HCT116 (cell line): Measurements from ENCODE around the gene METRN. TPM values are rescaled to one million over a fixed set of nuclear protein-coding genes. Genes with fewer than 3 reads are reported as not detected.

ENCODE experiments used
- ATAC-seq: fragments of 200-7000 bp; cut with Tn5 transposase; 2 replicates; pipeline ENCODE4 v1.9.1; 2020; ENCODE audit warnings: mild to moderate bottlenecking, moderate library complexity
- BruUV-seq: library from RNA; stranded (reverse); fragments of 400-500 nt; replicated peaks from 2 replicates; lab custom pipeline; 2021; lab: Mats Ljungman, UMichigan
- CTCF ChIA-PET: fragments of 300-600 bp; sonication (Branson Sonifier 250); formaldehyde crosslinking; loops from one replicate; lab custom pipeline; 2021; ENCODE audit warnings: antibody characterized with exemption; lab: Charles Lee
- POLR2A ChIA-PET: fragments of 300-600, 350-600 bp; sonication (Branson Sonifier 250); formaldehyde crosslinking; loops from one replicate; lab custom pipeline; 2021; ENCODE audit warnings: antibody characterized with exemption; lab: Charles Lee
- RAD21 ChIA-PET, 2 experiments: fragments of 300-600 bp; sonication (Branson Sonifier 250); formaldehyde crosslinking; loops; one replicate each; lab custom pipeline; 2023; ENCODE audit warnings: low total read pairs in 2 of 2; ENCODE audit not compliant: uncharacterized antibody in 2 of 2, unreplicated experiment in 2 of 2, low non-redundant PET in 1 of 2; lab: Charles Lee
- DNase-seq: peaks from one replicate; pipeline ENCODE4 v3.0.0-alpha.2; 2010; ENCODE audit warnings: low read depth, low spot score
- H2AFZ ChIP-seq: fragments of 200-600 bp; shearing (Covaris generic), sonication (generic); 2 replicates; pipeline ENCODE4 v1.6.1; 2017; ENCODE audit warnings: low read depth, mixed run types, mixed read lengths, antibody characterized with exemption, low read length; ENCODE audit not compliant: poor library complexity, severe bottlenecking
- H3K27ac ChIP-seq: 2 replicates; pipeline ENCODE4 v1.5.1; 2012; ENCODE audit warnings: low read depth, low read length
- H3K27me3 ChIP-seq: fragments of 200-600 bp; sonication (generic); 2 replicates; pipeline ENCODE4 v1.6.1; 2016; ENCODE audit warnings: mixed run types, low read length, mixed read lengths; ENCODE audit not compliant: insufficient read depth
- H3K36me3 ChIP-seq, 2 experiments: fragments of 200-500 bp in 1 of 2; fragments of 200-600 bp in 1 of 2; sonication (Bioruptor generic) in 1 of 2; sonication (generic) in 1 of 2; 2 replicates each; pipeline versions ENCODE4 v1.5.1 to v1.6.1; 2014 to 2016; ENCODE audit warnings: low read length in 2 of 2, inconsistent platforms in 1 of 2, mixed read lengths in 1 of 2, mixed run types in 1 of 2; ENCODE audit not compliant: insufficient read depth in 2 of 2, control insufficient read depth in 1 of 2
- H3K4me1 ChIP-seq, 2 experiments: fragments of 200-600 bp in 1 of 2; sonication (generic) in 1 of 2; 2 replicates each; pipeline versions ENCODE4 v1.5.1 to v1.6.1; 2012 to 2017; ENCODE audit warnings: low read length in 2 of 2, inconsistent platforms in 1 of 2, mild to moderate bottlenecking in 1 of 2, mixed read lengths in 1 of 2, mixed run types in 1 of 2, moderate library complexity in 1 of 2; ENCODE audit not compliant: insufficient read depth in 2 of 2, control insufficient read depth in 1 of 2
- H3K4me2 ChIP-seq: fragments of 200-600 bp; sonication (generic); 2 replicates; pipeline ENCODE4 v1.6.1; 2017; ENCODE audit warnings: mixed run types, low read length, mixed read lengths
- H3K4me3 ChIP-seq, 2 experiments: fragments of 200-600 bp in 1 of 2; sonication (generic) in 1 of 2; replicated peaks in 1 of 2; 2 replicates each; pipeline ENCODE4 v1.5.1; 2011 to 2016; ENCODE audit warnings: low read length in 2 of 2, control low read depth in 1 of 2, low read depth in 1 of 2, mild to moderate bottlenecking in 1 of 2, mixed read lengths in 1 of 2, mixed run types in 1 of 2
- H3K79me2 ChIP-seq: fragments of 200-600 bp; sonication (generic); 2 replicates; pipeline ENCODE4 v1.6.1; 2017; ENCODE audit warnings: mild to moderate bottlenecking, mixed run types, low read length, moderate library complexity, mixed read lengths; ENCODE audit not compliant: insufficient read depth
- H3K9ac ChIP-seq: fragments of 200-600 bp; sonication (generic); 2 replicates; pipeline ENCODE4 v1.6.1; 2016; ENCODE audit warnings: low read length, mixed read lengths
- H3K9me2 ChIP-seq: fragments of 200-600 bp; sonication (generic), shearing (Covaris generic); 2 replicates; pipeline ENCODE4 v1.6.1; 2017; ENCODE audit warnings: mixed run types, mild to moderate bottlenecking, moderate library complexity; ENCODE audit not compliant: insufficient read depth
- H3K9me3 ChIP-seq, 2 experiments: fragments of 200-500 bp in 1 of 2; fragments of 200-600 bp in 1 of 2; sonication (Bioruptor generic) in 1 of 2; sonication (generic) in 1 of 2; 2 replicates each; pipeline ENCODE4 v1.6.1; 2014 to 2017; ENCODE audit warnings: low read length in 2 of 2, mixed read lengths in 2 of 2, inconsistent platforms in 1 of 2, low read depth in 1 of 2, mild to moderate bottlenecking in 1 of 2, mixed run types in 1 of 2, moderate library complexity in 1 of 2; ENCODE audit not compliant: control insufficient read depth in 1 of 2, insufficient read depth in 1 of 2
- H4K20me1 ChIP-seq: fragments of 200-600 bp; sonication (generic), shearing (Covaris generic); 2 replicates; pipeline ENCODE4 v1.6.1; 2017; ENCODE audit warnings: mixed run types, mild to moderate bottlenecking, moderate library complexity; ENCODE audit not compliant: insufficient read depth
- CBX3 ChIP-seq: IDR thresholded peaks from 2 replicates; pipeline ENCODE4 v1.6.1; 2012; ENCODE audit warnings: low read depth
- CEBPB ChIP-seq: IDR thresholded peaks from 2 replicates; pipeline ENCODE4 v1.6.1; 2012; ENCODE audit warnings: low read depth
- EGR1 ChIP-seq: IDR thresholded peaks from 2 replicates; pipeline ENCODE4 v1.6.1; 2012; ENCODE audit warnings: low read depth
- ELF1 ChIP-seq: IDR thresholded peaks from 2 replicates; pipeline ENCODE4 v1.6.1; 2012; ENCODE audit warnings: low read depth, borderline replicate concordance
- EZH2 ChIP-seq: fragments of 200-600 bp; sonication (generic); IDR thresholded peaks from 2 replicates; pipeline ENCODE4 v1.6.1; 2017; ENCODE audit warnings: antibody characterized with exemption, mixed run types
- EZH2phosphoT487 ChIP-seq: fragments of 200-600 bp; IDR thresholded peaks from 2 replicates; pipeline ENCODE4 v1.6.1; 2018; ENCODE audit warnings: antibody characterized with exemption, borderline replicate concordance
- JUND ChIP-seq: IDR thresholded peaks from 2 replicates; pipeline ENCODE4 v1.6.1; 2012
- POLR2A ChIP-seq: IDR thresholded peaks from 2 replicates; pipeline ENCODE4 v1.7.0; 2011; ENCODE audit warnings: borderline replicate concordance; ENCODE audit not compliant: insufficient read depth, insufficient read length; ENCODE audit errors: extremely low read depth
- RAD21 ChIP-seq: IDR thresholded peaks from 2 replicates; pipeline ENCODE4 v1.6.1; 2012; ENCODE audit warnings: low read depth, mild to moderate bottlenecking
- SP1 ChIP-seq: IDR thresholded peaks from 2 replicates; pipeline ENCODE4 v1.6.1; 2012; ENCODE audit warnings: low read depth
- SRF ChIP-seq: IDR thresholded peaks from 2 replicates; pipeline ENCODE4 v1.6.1; 2012; ENCODE audit warnings: low read depth
- TCF7L2 ChIP-seq: IDR thresholded peaks from 2 replicates; pipeline ENCODE4 v1.7.0; 2011; ENCODE audit warnings: borderline replicate concordance, inconsistent platforms; ENCODE audit not compliant: insufficient read depth, insufficient read length; ENCODE audit errors: extremely low read depth
- YY1 ChIP-seq: IDR thresholded peaks from 2 replicates; pipeline ENCODE4 v1.6.1; 2011; ENCODE audit warnings: low read length, low read depth, moderate library complexity, mild to moderate bottlenecking; ENCODE audit not compliant: insufficient replicate concordance; ENCODE audit errors: extremely low read depth
- ZFX ChIP-seq: fragments of 450-650 bp; IDR thresholded peaks from 2 replicates; pipeline ENCODE4 v1.6.1; 2017
- ZNF274 ChIP-seq: fragments of 200-500 bp; sonication (Bioruptor generic); IDR thresholded peaks from 2 replicates; pipeline ENCODE4 v1.6.1; 2014; ENCODE audit warnings: mild to moderate bottlenecking, low read depth, low read length, inconsistent platforms
- intact Hi-C: fragments of 100-400 bp; cut with micrococcal nuclease; formaldehyde crosslinking; loops from 2 replicates; pipeline ENCODE4 v1.10.0; 2022
- total RNA-seq: library from RNA; stranded (reverse); gene quantifications from one replicate; pipeline ENCODE4 v1.2.1, GENCODE V29; 2021; ENCODE audit not compliant: unreplicated experiment
- TF ChIP-seq, protein P1 (sequence below): IDR thresholded peaks from 2 replicates; pipeline ENCODE4 v1.6.1; 2011; ENCODE audit warnings: mild to moderate bottlenecking, low read length, moderate library complexity; ENCODE audit not compliant: insufficient replicate concordance; ENCODE audit errors: extremely low read depth
- TF ChIP-seq, protein P2 (sequence below): IDR thresholded peaks from 2 replicates; pipeline ENCODE4 v1.6.1; 2012
- TF ChIP-seq, protein P3 (sequence below), 3 experiments: fragments of 200-600 bp in 1 of 3; sonication (generic) in 1 of 3; IDR thresholded peaks in 2 of 3; conservative IDR thresholded peaks in 1 of 3; 2 replicates each; pipeline ENCODE4 v1.5.1; 2012 to 2017; ENCODE audit warnings: low read depth in 2 of 3, low read length in 2 of 3, antibody characterized with exemption in 1 of 3, borderline replicate concordance in 1 of 3, control low read depth in 1 of 3, mild to moderate bottlenecking in 1 of 3, mixed read lengths in 1 of 3, mixed run types in 1 of 3, moderate library complexity in 1 of 3; ENCODE audit not compliant: insufficient read depth in 1 of 3
- TF ChIP-seq, protein P4 (sequence below): IDR thresholded peaks from 2 replicates; pipeline ENCODE4 v1.6.1; 2012
- TF ChIP-seq, protein P5 (sequence below): IDR thresholded peaks from 2 replicates; pipeline ENCODE4 v1.6.1; 2012; ENCODE audit warnings: low read depth

Gene METRN
- total RNA-seq, 1 experiment from 2014 or later = 193 TPM

DNA sequence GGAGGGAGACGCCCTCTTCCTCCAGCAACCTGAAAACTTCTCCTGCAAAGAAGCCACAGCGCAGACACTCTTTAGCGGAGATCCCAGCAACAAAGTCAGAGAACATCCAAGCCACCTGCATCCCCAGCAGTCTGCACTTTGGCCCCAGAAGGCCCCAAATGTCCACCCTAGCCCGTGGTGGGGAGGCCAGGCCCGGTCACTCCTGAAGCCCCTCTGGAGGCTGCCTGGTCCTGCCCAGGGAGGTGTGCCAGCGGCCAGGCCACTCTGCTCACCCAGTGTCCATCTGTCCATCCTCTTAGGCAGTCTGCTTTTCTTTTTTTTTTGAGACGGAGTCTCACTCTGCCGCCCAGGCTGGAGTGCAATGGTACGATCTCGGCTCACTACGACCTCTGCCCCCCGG lies 17.4 kb downstream of the METRN start:
- TF ChIP-seq CEBPB = no peak
- no peak for TF ChIP-seq ZFX
- TF ChIP-seq, protein P1, sequence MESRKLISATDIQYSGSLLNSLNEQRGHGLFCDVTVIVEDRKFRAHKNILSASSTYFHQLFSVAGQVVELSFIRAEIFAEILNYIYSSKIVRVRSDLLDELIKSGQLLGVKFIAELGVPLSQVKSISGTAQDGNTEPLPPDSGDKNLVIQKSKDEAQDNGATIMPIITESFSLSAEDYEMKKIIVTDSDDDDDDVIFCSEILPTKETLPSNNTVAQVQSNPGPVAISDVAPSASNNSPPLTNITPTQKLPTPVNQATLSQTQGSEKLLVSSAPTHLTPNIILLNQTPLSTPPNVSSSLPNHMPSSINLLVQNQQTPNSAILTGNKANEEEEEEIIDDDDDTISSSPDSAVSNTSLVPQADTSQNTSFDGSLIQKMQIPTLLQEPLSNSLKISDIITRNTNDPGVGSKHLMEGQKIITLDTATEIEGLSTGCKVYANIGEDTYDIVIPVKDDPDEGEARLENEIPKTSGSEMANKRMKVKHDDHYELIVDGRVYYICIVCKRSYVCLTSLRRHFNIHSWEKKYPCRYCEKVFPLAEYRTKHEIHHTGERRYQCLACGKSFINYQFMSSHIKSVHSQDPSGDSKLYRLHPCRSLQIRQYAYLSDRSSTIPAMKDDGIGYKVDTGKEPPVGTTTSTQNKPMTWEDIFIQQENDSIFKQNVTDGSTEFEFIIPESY = no peak
- no peak for TF ChIP-seq ZNF274
- TF ChIP-seq, protein P2, sequence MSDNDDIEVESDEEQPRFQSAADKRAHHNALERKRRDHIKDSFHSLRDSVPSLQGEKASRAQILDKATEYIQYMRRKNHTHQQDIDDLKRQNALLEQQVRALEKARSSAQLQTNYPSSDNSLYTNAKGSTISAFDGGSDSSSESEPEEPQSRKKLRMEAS = no peak
- no peak for TF ChIP-seq EGR1
- TF ChIP-seq ELF1 = no peak
- no peak for TF ChIP-seq YY1
- no peak for TF ChIP-seq POLR2A
- TF ChIP-seq SP1 = no peak
- TF ChIP-seq, protein P3, sequence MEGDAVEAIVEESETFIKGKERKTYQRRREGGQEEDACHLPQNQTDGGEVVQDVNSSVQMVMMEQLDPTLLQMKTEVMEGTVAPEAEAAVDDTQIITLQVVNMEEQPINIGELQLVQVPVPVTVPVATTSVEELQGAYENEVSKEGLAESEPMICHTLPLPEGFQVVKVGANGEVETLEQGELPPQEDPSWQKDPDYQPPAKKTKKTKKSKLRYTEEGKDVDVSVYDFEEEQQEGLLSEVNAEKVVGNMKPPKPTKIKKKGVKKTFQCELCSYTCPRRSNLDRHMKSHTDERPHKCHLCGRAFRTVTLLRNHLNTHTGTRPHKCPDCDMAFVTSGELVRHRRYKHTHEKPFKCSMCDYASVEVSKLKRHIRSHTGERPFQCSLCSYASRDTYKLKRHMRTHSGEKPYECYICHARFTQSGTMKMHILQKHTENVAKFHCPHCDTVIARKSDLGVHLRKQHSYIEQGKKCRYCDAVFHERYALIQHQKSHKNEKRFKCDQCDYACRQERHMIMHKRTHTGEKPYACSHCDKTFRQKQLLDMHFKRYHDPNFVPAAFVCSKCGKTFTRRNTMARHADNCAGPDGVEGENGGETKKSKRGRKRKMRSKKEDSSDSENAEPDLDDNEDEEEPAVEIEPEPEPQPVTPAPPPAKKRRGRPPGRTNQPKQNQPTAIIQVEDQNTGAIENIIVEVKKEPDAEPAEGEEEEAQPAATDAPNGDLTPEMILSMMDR (IDR thresholded peaks at IDR 0.05 in 2 of 3, conservative IDR thresholded peaks at IDR 0.05 in 1 of 3; ENCODE audit: borderline replicate concordance in 1 of 3, insufficient read depth in 1 of 3, low read depth in 2 of 3, low read length in 2 of 3) = no peak
- no peak for TF ChIP-seq EZH2
- no peak for TF ChIP-seq RAD21
- no peak for TF ChIP-seq SRF
- TF ChIP-seq EZH2phosphoT487 = no peak
- no peak for TF ChIP-seq TCF7L2
- TF ChIP-seq, protein P4, sequence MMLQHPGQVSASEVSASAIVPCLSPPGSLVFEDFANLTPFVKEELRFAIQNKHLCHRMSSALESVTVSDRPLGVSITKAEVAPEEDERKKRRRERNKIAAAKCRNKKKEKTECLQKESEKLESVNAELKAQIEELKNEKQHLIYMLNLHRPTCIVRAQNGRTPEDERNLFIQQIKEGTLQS = no peak
- no peak for TF ChIP-seq CBX3
- no peak for TF ChIP-seq JUND
- TF ChIP-seq, protein P5, sequence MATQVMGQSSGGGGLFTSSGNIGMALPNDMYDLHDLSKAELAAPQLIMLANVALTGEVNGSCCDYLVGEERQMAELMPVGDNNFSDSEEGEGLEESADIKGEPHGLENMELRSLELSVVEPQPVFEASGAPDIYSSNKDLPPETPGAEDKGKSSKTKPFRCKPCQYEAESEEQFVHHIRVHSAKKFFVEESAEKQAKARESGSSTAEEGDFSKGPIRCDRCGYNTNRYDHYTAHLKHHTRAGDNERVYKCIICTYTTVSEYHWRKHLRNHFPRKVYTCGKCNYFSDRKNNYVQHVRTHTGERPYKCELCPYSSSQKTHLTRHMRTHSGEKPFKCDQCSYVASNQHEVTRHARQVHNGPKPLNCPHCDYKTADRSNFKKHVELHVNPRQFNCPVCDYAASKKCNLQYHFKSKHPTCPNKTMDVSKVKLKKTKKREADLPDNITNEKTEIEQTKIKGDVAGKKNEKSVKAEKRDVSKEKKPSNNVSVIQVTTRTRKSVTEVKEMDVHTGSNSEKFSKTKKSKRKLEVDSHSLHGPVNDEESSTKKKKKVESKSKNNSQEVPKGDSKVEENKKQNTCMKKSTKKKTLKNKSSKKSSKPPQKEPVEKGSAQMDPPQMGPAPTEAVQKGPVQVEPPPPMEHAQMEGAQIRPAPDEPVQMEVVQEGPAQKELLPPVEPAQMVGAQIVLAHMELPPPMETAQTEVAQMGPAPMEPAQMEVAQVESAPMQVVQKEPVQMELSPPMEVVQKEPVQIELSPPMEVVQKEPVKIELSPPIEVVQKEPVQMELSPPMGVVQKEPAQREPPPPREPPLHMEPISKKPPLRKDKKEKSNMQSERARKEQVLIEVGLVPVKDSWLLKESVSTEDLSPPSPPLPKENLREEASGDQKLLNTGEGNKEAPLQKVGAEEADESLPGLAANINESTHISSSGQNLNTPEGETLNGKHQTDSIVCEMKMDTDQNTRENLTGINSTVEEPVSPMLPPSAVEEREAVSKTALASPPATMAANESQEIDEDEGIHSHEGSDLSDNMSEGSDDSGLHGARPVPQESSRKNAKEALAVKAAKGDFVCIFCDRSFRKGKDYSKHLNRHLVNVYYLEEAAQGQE = no peak
- TF ChIP-seq, all 23 proteins: peak for 0
- BruUV-seq = no TSS peak
- no peaks in the 10 kb centered on the region for H3K9me3 ChIP-seq
- ATAC-seq (no peak), DNase-seq (no peak)
- POLR2A ChIA-PET = interaction anchor here (0.6 to 1.4 kb wide), 2 partner anchors 9 to 13 kb away, joined by 3 read pairs; partner anchors contain the start of gene CIAO3
- H3K27me3 ChIP-seq = no peaks in the 10 kb centered on the region
- H3K4me3 ChIP-seq = no peak overlapping the region
- CTCF ChIA-PET = no interaction called here
- 0 out of 2 replicates have a peak overlapping the region, but pooled peaks have one; percentile 11 for H3K27ac ChIP-seq
- no peaks in the 10 kb centered on the region for H3K9me2 ChIP-seq
- no peak overlapping the region for H3K4me2 ChIP-seq
- RAD21 ChIA-PET = interaction anchor here in 1 of 2 experiments (0.6 kb wide), 1 partner anchor 100 kb away, joined by 3 read pairs; no protein-coding TSS in a partner anchor
- no peak overlapping the region for H2AFZ ChIP-seq
- H3K9ac ChIP-seq = no peak overlapping the region
- no peaks in the 10 kb centered on the region for H4K20me1 ChIP-seq
- peaks cover 6 to 13% of the 10 kb centered on the region in 2 experiments for H3K36me3 ChIP-seq
- H3K79me2 ChIP-seq = peaks cover 19% of the 10 kb centered on the region; the same call in 1 of the 2 replicates
- intact Hi-C loops = no loop called here
- H3K4me1 ChIP-seq = peaks cover 0 to 14% of the 10 kb centered on the region in 2 experiments; a peak in 3 of 4 replicates
